Upper lobe of left lung (tissue), 4 donors: Measurements from ENCODE around the gene MT1B.

ENCODE experiments used
- CTCF ChIP-seq, 6 experiments: fragments of 450-650 bp in 4 of 6; fragments of 200-600 bp in 2 of 6; sonication (generic) in 2 of 6; IDR thresholded peaks; one replicate each; pipeline ENCODE4 v1.5.1; 2016 to 2019; ENCODE audit warnings: antibody characterized with exemption in 6 of 6
- EP300 ChIP-seq, 4 donors: sonication (generic); formaldehyde crosslinking; IDR thresholded peaks; one replicate each; pipeline ENCODE4 v1.5.1; 2017; ENCODE audit warnings: antibody characterized with exemption in 4 of 4, control low read depth in 2 of 4

GRCh38 chr16:56681939-56682702 is 30.4 kb downstream of the MT1B start, which contains the start of gene MT1X:
- TF ChIP-seq EP300 (IDR thresholded peaks at IDR 0.05) (peak; percentile 42 to 99 (median 97)), CTCF (IDR thresholded peaks at IDR 0.05) (peak in 1 of 6 experiments; percentile 21)
